Measurements from ENCODE around the gene GATAD2A.

The GATAD2A gene

DNA sequence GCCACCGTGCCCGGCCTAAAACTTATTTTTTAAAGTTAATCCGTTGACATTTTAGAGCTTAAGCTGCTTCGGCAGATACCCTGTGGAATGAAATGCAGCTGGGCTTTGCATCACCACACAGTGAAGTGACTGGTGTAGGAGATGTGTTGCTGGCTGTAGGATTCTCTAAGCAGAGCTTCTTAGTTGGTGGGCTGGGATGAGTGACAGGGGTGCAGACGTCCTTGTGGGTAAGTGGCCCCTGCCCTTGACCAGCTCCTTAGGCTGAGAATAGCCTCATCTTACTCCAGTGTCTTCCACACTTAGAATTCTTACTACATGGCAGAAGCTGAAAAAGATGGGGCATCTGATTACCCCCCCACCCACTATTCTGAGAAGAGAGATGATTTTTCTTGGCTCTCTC, 11.6 kb downstream of the GATAD2A start:
- DNase-seq = no peak
- in situ Hi-C loops (cut with HindIII; ENCODE audit: low pct_ligation_motif_present, low pct_unique_long_range_greater_than_20kb, low sequenced_read_pairs) = no loop called here

DNA sequence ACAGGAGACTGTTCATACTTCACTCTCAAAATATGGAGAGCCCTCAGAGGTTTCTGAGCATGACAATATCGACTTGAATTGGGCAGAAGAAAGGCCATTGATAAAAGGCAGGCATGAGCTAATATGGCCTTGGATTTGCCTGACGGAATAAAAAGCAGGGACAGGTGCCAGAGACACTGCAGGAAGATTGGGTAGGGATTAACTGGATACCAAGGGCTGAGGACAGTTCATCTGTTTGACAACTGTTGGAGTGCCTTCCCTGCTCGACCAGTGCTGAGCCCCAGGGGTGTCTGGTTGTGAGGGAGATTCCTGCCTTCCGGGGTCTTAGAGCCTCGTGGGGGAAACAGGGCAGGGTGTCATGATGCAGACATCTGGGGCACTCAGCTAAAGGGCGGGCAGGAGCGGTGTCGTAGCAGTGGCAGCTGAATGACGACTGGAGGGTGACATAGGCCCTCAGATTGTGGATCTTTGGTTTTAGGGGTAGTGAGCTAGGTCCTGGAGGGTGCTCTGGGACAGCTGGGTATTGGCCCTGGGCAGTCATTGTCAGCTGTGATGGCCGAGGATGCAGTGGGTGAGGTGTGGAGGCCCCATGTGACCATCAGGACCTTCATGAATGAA, 12.3 kb downstream of the GATAD2A start:
- in situ Hi-C loops (cut with HindIII; ENCODE audit: low pct_ligation_motif_present, low pct_unique_long_range_greater_than_20kb, low sequenced_read_pairs) = no loop called here
- DNase-seq = no peak

DNA sequence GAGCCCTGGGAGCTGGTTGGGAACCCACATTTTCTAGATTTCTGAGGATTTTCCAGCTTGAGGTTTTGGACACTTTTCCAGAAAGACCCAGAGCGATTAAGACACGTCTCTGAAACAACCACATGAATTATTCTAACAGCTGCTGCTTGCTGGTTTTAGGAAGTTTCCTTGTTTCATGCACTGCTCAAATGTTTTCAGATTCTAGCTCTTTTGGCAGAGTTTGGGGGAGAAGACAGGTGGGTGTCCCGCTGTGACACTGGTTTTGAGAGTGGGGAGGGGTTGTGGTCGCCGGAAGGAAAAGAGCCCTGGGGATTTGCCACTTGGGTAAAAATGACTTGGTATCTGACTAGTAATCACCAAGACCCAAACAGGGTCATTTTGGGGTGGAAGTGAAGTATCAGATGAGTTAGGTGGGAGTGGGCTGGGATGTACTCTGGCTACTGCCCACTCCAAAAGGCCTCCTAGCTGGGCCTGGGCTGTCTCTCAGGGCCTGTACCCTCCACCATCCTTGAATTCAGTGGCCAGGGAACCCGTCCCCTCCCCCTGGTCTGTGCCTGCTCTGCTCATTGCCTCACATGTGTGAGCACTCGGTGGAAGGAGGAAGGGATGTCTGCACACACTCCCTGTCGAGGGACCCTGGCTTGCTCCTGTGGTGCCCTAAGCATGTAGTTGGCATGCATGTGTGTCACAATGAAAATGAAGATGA, 13.2 kb downstream of the GATAD2A start:
- DNase-seq = no peak
- in situ Hi-C loops (cut with HindIII; ENCODE audit: low pct_ligation_motif_present, low pct_unique_long_range_greater_than_20kb, low sequenced_read_pairs) = no loop called here

DNA sequence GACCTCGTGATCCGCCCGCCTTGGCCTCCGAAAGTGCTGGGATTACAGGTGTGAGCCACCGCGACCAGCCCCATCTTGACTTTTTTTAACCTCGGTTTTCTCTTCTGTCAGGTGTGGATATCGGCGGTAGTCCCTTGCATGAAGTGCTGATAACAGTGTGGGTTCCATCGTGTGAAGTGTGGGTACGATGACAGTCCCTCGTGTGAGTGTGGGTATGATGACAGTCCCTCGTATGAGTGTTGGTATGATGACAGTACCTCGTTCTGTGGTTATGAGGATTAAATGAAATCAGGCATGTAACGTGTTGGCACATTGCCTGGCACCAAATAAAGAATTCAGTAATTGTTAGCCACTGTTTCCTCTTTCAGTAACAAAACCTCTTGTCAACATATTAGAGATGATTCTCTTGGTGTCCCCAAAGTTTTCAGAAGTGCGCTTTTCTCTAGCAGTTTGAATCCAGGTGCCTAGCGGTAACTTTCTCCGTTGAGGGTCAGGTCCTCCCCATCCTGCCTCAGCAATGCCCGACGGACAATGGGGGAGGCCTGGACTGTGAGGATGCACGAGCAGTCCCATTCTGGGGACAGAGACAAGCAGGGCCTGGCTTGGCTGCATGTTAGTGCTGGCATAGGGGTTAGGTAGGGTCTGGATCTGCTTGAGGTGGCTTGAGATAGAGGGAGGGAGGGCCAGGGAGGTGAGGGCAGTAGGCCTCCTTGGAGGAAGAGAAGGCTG, 15.3 kb downstream of the GATAD2A start:
- in situ Hi-C loops (cut with HindIII; ENCODE audit: low pct_ligation_motif_present, low pct_unique_long_range_greater_than_20kb, low sequenced_read_pairs) = no loop called here
- DNase-seq = no peak

DNA sequence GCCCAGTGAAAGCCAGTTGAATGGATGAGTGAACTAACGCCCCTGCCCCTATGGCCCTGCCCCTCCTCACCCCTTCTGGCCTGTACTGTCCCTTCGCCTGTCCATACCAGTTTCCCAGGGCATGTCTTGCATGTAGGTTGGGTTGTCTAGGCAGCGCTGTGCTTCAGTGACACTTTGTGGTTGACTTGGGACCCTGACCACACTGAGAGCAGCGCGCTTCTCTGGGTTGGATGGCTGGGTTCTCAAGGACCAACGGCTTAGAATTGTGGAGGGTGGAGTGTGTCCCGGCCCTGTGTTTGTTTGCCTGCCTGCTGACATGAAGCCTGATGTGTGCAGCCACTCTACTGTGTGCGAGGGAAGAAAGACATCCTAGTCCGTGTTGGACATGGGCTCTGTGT, 15.8 kb downstream of the GATAD2A start:
- DNase-seq = no peak
- in situ Hi-C loops (cut with HindIII; ENCODE audit: low pct_ligation_motif_present, low pct_unique_long_range_greater_than_20kb, low sequenced_read_pairs) = no loop called here

DNA sequence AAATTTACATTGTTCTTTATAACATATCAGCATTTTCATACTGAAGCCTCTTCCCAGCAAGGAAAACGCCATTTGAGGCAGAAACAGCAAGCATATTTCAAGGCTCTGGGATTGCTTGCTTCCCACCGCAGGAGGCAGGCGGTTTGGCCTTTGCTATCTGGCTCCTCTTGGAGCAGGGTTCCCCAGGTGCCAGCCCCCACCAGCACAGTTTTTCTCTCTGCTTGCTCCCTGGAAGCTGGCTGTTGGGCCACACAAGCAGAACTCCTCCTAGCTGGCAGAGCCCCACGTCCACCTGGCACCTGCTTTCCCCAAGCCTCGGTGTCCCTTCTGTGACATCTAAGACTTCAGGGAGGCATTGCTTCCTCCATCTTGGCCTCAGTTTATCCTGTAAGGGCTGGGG, 16.7 kb downstream of the GATAD2A start:
- in situ Hi-C loops (cut with HindIII; ENCODE audit: low pct_ligation_motif_present, low pct_unique_long_range_greater_than_20kb, low sequenced_read_pairs) = no loop called here
- DNase-seq = no peak

DNA sequence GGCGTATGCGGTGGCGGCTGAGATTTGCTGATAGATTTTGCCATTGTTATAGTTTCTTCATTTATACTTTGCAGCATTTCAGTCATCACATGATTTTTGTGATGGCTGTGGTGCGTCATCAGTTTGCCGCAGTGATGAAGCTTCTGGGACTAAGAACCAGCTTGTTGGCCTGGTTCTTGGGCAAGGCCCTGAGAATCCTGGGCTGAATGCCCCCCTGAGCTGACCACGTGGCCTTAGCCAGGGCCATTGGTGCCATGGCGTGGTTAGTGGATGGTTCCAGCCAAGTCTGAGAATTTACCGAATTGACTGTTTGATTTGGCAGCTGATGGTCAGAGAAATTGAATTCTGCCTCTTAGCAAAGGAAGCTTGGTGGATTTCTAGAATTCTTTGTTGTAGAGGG, 17.8 kb downstream of the GATAD2A start:
- in situ Hi-C loops (cut with HindIII; ENCODE audit: low pct_ligation_motif_present, low pct_unique_long_range_greater_than_20kb, low sequenced_read_pairs) = no loop called here
- no peak for DNase-seq

DNA sequence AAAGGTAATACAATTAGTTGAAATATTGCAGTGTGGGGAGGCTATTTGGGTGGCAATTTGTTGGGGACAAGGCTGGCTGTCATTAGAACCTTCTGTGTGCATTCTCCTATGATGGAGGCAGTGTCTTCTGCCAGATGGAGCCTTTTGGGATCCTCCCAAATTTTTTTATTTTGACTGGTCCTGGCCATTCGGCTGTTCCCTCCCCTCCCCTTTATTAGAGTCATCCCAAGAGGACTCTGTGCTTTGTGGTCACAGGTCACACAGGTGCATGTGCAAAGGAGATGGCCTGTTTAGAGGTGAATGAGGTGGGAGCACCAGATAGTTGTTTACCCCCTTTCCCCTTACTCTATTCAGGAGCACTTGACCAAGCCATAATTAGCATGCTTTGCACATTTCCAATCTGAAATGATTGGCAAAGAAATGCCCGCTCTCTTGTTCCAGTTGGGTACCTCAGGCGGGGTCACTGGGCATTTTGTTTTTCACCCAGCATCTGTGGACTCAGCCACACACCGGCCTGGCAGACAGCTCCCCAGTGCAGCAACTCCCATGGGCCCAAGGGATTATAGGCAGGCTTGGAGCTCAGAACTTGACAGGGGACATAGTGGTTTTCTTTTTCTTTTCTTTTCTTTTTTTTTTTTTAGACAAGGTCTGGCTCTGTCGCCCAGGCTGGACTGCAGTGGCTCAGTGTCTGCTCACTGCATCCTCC, 19.8 kb downstream of the GATAD2A start:
- in situ Hi-C loops (cut with HindIII; ENCODE audit: low pct_ligation_motif_present, low pct_unique_long_range_greater_than_20kb, low sequenced_read_pairs) = no loop called here
- DNase-seq = no peak

DNA sequence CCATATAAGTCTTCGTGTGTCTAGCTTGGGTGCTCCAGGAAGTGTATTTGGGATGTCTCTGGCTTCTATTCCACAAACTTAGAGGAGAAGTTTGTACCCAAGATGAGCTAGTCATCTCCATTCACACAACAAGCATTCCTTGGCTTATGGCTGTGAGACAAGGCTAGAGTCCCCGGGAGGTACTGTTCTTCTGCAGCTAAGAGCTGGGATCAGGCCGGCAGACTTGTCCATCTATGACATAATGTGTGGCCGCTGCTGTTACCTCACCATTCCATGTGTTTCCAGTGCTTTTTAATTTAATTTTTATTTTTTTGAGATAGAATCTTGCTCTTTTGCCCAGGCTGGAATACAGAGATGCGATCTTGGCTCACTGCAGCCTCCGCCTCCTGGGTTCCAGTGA, 20.7 kb downstream of the GATAD2A start:
- no peak for DNase-seq
- in situ Hi-C loops (cut with HindIII; ENCODE audit: low pct_ligation_motif_present, low pct_unique_long_range_greater_than_20kb, low sequenced_read_pairs) = no loop called here

DNA sequence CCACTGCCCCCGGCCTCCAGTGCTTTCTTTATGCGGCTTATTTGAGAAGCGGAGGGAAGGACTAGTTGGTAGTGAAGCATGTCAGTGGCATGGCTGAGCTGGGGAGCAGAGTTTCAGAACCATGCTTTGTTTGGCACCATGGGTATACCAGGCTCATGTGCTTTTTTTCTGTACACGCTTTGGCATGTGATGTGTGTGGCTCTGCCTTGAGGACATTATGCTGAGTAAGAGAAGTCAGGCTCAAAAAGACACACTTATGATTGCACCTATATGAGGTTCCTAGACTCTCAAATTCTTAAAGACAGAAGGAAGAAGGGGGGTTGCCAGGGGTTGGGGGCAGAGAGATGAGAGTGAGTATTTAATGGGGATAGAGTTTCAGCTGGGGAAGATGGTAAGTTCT, 21.3 kb downstream of the GATAD2A start:
- DNase-seq = no peak
- in situ Hi-C loops (cut with HindIII; ENCODE audit: low pct_ligation_motif_present, low pct_unique_long_range_greater_than_20kb, low sequenced_read_pairs) = no loop called here

DNA sequence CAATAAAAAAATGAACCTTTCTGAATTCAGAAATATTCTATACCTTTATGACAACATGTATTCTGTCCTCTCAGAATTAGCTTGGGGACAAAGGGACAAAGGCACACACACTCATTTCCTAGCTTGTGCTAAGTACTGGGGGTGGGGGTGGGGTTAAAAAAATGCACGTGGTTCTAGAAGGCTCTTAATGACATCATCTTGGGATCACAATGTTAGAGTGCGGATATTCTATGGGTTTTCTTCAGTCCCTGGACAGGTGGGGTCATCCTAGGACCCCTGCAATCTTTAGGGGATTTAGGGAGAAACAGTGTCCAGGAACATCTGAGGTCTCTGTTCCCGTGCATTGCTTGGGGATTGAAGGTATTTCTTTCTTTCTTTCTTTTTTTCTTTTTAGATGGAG, 21.8 kb downstream of the GATAD2A start:
- in situ Hi-C loops (cut with HindIII; ENCODE audit: low pct_ligation_motif_present, low pct_unique_long_range_greater_than_20kb, low sequenced_read_pairs) = no loop called here
- DNase-seq = no peak

DNA sequence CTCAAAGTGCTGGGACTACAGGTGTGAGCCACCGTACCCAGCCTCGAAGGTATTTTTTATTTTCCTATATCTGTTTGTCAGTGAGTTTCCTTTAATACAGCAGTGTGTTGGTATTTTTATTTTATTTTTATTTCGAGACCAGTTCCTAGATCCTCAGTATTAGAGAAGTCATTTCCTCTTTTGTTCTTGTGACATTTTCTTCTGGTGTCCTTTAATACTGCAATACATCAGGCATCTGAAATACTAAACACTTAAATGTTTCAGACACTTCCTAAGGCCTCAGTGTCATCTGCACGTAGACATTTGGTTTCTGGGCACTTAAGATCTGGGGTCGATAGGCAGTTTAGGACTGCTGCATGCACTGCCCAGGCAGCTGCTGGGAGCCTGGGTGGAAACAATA, 22.5 kb downstream of the GATAD2A start:
- DNase-seq = no peak
- in situ Hi-C loops (cut with HindIII; ENCODE audit: low pct_ligation_motif_present, low pct_unique_long_range_greater_than_20kb, low sequenced_read_pairs) = no loop called here

DNA sequence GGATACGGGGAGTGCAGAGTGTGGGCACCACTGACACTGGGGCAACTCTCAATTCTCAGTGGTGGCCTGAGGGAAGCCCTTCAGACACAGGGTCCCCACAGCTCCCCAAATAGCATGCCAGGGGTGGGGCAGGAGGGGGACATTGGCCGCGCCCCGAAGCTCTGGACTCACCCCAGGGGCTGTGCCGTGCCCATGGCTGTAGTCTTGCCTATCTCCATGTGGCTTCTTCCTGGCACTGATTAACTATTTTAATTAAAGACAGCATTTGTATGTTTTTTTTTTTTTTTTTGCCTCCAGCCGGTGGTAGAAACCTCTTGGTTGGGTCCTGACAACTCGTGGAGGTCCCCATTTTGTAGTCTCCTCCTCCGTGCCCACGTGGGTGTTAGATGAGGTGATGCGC, 23.3 kb downstream of the GATAD2A start:
- in situ Hi-C loops (cut with HindIII; ENCODE audit: low pct_ligation_motif_present, low pct_unique_long_range_greater_than_20kb, low sequenced_read_pairs) = no loop called here
- no peak for DNase-seq

DNA sequence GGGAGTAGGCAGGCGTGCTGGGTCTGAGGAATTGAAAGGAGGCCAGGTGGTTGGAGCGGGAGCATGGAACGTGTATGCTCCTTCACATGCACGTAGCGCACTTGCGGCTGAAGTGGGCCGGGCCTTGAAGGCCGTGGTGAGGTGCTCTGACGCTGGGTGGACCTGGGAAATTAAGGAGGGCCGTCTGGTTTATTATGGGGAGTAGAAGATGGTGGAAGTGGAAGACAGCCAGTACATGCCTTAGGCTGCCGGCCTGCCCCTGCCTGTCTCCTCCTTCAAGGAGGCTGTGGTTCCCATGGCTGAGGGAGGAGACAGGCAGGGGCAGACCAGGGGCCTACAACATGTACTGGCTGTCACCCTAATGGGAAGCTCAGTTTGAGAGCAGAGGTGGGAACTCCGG, 23.9 kb downstream of the GATAD2A start:
- in situ Hi-C loops (cut with HindIII; ENCODE audit: low pct_ligation_motif_present, low pct_unique_long_range_greater_than_20kb, low sequenced_read_pairs) = no loop called here
- no peak for DNase-seq

DNA sequence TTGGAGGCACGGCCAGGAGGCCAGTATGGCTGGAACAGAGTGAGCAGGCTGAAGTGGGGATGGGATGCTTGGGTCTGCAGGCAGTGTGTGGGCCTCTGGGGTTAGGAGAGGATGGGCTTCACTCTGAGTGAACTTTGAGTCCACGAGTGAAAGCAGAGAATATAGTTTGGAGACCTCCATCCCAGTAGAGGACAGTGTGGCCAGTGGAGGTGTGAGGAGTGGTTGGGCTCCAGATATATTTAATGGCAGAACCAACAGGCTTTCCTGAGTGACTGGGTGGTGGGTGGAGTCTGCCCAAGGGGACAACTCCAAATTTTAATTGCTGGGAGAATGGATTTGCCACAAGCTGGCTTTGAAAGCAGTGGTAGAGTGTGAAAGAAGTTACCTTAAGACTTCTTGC, 27.3 kb downstream of the GATAD2A start:
- DNase-seq = no peak
- in situ Hi-C loops (cut with HindIII; ENCODE audit: low pct_ligation_motif_present, low pct_unique_long_range_greater_than_20kb, low sequenced_read_pairs) = no loop called here

DNA sequence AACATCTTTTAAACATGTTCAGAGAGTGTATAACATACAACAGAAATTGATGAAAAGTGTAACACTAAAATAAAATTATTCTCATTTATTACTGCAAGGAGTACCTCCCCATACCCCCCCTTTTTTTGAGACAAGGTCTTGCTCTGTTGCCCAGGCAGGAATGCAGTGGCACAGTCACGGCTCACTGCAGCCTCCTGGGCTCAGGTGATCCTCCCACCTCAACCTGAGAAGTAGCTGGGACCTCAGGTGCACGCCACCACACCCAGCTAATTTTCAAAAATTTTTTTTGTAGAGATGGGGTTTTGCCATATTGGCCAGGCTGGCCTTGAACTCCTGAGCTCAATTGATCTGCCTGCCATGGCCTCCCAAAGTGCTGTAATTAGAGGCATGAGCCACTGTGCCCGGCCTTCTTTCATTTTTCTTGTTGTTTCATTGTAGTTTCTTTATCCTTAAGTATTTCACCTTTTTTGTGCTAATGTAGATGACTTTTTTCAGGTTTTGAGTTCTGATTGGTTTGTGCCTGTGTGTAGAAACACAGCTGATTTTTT, 28.3 kb downstream of the GATAD2A start:
- in situ Hi-C loops (cut with HindIII; ENCODE audit: low pct_ligation_motif_present, low pct_unique_long_range_greater_than_20kb, low sequenced_read_pairs) = no loop called here
- DNase-seq = no peak

DNA sequence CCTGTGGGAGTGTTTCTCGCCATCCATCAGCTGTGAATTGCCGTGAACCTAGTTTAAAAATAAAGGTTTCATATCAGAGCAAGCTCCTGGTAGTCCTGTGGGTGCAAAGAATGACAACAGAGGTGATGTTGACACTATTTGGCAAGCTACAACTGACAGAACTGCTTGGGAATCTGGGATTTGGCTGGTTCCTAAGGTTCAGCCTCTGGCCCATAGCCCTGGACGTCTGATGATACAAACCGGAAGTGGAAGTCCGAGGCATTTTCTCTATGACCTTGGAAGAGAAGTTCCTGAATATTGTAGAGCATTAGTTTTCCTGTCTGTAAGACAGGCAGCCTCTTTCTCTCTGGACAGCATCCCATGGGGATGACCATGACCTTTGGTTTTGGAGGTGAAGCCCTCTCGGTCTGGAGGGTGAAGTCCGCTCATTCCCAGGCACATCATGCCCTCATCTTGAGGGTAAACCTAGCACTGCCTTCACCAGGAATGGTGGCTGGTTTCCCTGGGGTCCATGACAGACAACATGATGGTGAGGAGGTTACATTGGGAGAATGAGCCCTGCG, 29.1 kb downstream of the GATAD2A start:
- no peak for DNase-seq

DNA sequence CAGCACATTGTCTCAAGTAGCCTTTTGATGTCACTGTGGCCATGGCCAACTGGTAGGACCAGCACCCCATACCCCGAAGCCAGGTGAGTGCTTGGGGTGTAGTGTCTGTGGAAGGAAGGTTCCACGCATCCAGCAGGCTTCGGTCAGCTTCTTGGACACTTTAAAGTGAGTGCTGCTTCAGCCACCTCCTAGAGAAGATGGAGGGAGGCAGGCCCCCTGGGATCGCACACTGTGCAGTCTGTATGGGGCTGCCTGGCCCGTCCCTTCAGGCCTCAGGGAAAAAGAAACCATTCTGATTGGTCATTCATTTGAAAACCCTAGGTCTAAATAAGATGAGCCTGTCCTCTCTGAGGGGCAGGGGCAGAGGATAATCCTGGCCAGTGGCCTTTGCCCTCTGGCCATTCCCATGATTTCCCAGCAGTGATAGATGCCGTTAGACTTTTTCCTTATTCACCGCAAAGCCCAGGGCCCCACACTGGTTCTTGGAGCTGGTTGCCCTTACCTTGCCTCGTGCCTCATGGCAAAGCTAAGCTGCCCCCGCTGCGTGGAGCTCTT, 30.7 kb downstream of the GATAD2A start:
- no peak for DNase-seq
- in situ Hi-C loops (cut with HindIII; ENCODE audit: low pct_ligation_motif_present, low pct_unique_long_range_greater_than_20kb, low sequenced_read_pairs) = no loop called here

More for the DNA sequence above, 29.1 kb downstream of the GATAD2A start:
- in situ Hi-C loops (cut with HindIII; ENCODE audit: low pct_ligation_motif_present, low pct_unique_long_range_greater_than_20kb, low sequenced_read_pairs) = no loop called here

Data from ACHN (cell line).